GM18502 (cell line): ENCODE results near the gene SRI.
"Not testable (repeated sequence)": the region's sequence is repeated elsewhere in the genome, so short reads cannot be mapped to it uniquely, and the experiment has no call there.

Source experiments
- ATAC-seq: cut with Tn5 transposase; IDR thresholded peaks from one replicate; pipeline ENCODE4 v1.9.1; 2021; ENCODE audit warnings: mild to moderate bottlenecking; ENCODE audit not compliant: unreplicated experiment, poor library complexity

The SRI gene, protein sequence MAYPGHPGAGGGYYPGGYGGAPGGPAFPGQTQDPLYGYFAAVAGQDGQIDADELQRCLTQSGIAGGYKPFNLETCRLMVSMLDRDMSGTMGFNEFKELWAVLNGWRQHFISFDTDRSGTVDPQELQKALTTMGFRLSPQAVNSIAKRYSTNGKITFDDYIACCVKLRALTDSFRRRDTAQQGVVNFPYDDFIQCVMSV

DNA sequence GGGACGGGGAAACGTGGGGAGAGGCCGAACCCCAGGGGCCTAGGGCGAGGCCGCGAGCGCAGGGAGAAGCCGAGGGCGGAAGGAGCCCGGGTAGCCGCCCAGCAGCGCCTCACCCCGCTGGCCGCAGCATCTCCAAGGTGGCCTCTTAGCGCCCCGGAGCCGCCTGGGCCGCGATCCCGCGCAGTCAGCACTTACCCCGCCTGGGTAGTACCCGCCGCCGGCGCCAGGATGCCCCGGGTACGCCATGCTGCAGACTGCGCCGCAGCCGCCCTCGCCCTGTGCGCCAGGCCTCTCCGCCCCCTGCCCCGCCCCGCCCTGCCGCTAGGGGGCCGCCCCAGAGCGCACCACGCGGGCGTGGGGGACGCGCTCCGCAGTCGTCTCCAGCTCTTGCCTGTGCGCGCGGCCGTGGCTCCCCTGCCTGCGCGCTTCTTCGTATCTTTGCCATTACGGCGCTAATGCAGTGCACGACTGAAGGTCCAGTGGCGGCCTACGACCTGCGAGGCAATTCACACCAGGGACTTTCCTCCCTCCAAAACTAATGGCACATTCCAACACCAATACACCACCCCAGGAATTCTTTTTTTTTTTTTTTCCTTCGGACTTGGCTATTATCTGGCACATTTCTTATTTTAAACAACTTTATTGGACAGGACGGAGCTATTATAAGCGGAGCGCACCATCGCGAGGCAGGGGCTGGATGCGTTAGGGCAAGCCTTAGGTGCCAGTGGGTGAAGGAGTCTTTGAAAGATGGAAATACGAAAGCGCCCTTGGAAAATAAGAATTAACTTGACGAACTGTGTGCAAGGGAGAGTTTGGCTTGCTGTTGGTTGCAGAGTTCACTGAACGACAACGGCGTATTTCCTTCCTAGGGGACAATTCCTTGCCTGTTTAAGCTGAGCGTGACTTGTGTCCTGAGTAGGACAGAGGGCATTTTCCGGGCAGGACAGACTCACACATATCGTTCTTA is at the start of gene SRI:
Gene SRI, minus strand, starts transcription at position 258 of the 967 bp plus-strand sequence. Its CDS starts 12 bp downstream, at position 246.
- peak; percentile 74 for ATAC-seq

DNA sequence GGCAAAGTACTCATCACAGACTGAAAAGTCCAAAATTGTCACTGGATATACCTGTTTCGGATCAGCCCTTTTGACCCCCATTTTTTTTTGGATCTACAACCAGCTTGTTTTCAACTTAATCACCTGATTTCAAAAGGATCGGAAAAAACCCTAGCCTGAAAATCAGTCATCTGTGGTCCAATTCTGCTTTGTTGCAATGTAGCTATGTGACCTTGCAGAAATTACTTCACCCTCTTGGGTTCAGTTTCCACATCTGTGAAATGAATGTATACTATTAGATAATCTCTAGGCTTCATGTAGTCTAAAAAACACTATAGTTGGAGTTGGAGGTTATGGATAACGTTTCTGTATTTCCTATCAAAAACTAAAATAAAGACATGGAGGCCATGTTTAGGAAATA is 49.7 kb upstream of the SRI start:
- no peak for ATAC-seq

DNA sequence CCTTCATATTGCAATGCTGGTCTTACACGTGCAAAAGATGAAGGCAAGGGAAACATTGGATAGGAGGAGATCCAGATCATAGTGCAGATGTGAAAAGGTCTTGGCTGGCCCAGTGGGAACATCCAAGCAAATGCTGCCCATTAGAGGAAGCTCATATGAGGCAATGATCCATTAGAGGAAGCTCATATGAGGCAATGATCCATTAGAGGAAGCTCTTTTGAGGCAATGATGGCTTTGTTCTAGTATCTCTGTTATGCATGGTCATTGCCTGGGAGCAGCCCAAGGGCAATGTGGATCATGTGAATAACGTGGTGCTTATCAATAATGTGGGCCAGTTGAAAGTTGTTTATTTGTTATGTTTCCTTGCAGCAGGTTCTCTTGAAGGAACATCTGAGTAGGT is 49.0 kb upstream of the SRI start:
- ATAC-seq, result no peak

DNA sequence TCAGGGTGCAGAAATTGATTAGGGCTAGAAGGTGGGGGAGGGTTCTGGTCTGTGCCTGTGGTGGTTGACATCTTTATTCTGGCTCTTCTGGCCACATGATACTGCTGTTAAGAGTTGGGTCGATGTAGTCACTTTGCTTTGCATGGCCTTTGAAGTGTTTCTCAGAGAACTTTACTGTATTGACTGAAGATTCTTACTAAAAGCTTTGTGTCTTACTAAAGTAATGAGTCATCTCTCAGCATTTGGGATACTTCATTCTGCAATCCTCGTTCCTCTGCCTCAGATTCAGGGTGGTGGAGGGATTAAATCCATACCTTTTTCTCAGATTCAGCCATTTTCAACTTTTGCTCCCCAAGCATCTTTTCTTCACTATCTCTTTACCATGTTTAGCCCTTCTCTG is 48.2 kb upstream of the SRI start:
- no peak for ATAC-seq

DNA sequence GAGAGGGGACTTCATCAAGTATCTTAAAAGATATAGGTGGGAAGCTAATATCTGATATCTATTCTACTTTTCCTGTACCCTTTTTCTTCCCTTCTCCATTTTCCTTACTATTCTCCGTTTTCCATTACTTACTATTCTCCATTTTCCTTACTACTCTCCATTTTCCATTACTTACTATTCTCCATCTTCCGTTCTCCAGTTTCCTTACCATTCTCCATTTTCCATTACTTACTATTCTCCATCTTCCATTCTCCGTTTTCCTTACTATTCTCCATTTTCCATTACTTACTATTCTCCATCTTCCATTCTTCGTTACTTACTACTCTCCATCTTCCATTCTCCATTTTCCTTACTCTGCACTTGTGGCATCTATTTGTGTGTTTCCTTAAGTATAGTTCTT is 47.6 kb upstream of the SRI start:
- ATAC-seq, result no peak

DNA sequence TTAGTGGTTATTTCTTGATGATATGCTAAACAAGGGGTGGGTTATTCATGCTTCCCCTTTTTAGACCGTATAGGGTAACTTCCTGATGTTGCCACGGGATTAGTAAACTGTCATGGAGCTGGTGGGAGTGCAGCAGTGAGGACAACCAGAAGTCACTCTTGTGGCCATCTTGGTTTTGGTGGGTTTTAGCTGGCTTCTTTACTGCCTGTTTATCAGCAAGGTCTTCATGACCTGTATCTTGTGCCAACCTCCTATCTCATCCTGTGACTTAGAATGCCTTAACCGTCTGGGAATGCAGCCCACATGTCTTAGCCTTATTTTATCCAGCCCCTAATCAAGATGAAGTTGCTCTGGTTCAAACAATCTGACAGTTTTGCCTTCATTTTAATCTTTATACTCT is 45.1 kb upstream of the SRI start:
- not testable (repeated sequence) for ATAC-seq

DNA sequence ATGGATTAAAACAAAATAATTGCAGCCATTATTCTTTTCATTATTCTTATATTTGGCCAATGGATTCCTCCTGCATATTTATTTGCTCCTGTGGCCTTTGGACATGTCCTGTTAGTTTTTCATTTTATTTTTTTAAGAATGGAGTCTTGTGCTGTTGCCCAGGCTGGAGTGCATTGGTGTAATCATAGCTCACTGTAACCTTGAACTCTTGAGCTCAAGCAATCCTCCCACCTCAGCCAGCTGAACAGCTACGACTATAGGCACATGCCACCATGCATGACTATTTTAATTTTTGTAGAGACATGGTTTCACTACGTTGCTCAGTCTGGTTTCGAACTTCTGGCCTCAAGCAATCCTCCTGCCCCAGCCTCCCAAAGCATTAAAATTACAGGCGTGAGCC is 42.7 kb upstream of the SRI start:
- ATAC-seq, result no peak

DNA sequence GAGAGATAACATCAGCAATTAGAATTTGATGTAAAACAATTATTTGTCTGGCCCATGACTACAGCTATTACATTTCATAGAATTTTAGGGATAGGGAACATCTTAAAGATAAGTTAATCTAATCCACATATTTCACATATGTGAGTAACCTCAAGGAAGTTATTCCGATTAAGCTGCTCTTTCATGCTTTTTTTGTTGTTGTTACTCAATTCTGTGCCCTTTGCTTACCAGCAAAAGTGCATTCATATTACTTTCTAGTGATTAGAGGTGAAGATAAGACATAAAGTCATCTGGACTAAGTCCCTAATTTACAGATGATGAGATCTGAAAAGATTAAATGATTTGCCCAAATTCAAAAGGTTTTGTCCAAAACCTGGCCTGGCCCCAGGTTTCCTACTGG is 40.9 kb upstream of the SRI start:
- no peak for ATAC-seq

DNA sequence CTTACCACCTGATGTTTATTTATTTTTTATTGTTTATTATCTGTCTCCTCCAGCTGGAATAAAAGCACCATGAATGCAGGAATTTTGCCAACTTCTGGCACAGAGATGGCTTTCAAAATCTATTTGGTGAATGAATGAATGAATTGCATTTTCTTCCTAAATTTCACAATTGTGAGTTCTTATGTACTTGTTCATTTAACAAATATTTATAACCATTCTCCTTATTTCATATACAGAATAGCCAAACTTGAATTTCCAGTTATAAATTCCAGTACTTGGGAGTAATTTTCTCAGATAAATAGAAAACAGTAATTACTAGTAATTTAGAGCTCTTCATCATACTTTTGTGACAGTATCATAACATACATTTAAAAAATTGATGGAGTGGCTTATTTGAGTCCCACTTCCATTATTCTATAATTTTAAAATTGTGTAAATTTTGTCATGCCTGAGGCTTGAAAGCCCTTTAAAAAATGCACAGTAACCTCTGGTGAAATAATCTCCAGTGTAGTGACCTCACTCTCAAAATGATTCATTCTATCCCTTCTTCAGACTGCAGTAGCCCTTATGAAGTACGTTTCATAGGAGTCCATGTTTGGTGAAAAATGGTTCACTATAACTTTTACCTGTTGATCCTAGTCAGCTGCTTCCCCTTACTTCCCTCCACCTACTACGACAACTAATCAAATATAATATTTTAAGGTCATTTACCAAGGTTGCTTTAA is 40.0 kb upstream of the SRI start:
- ATAC-seq, result no peak

DNA sequence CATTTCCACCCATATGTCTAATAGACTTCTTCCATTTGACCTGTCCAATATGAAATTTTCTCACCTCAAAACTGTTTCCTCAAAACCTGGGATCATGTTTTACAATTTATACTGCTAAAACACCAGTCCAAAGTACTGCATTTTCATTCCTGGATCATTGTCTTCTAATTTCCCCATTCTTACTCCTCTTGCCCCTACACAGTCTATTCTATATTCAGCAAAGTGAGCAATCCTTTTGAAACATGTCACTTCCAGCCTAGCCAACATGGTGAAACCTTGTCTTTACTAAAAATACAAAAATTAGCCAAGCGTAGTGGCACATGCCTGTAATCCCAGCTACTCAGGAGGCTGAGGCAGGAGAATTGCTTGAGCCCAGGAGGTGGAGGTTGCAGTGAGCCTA is 38.5 kb upstream of the SRI start:
- ATAC-seq, result not testable (repeated sequence)

DNA sequence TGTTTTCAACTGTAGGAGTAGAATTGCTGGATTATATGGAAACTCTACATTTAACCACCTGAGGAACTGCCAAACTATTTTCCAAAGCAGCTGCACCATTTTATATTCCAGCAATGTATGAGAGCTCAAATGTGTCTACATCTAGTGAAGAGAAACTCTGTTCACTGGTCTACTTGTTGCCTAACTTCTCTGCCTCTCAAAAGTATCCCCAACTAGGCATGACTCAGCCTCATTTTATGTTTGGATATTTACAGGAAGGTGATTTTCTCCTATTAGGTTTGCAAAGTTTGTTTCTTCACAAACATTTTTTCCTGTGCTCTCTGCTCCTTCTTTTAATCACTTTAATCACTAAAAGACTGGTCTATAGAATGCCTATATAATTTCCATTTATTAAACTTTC is 37.1 kb upstream of the SRI start:
- no peak for ATAC-seq

DNA sequence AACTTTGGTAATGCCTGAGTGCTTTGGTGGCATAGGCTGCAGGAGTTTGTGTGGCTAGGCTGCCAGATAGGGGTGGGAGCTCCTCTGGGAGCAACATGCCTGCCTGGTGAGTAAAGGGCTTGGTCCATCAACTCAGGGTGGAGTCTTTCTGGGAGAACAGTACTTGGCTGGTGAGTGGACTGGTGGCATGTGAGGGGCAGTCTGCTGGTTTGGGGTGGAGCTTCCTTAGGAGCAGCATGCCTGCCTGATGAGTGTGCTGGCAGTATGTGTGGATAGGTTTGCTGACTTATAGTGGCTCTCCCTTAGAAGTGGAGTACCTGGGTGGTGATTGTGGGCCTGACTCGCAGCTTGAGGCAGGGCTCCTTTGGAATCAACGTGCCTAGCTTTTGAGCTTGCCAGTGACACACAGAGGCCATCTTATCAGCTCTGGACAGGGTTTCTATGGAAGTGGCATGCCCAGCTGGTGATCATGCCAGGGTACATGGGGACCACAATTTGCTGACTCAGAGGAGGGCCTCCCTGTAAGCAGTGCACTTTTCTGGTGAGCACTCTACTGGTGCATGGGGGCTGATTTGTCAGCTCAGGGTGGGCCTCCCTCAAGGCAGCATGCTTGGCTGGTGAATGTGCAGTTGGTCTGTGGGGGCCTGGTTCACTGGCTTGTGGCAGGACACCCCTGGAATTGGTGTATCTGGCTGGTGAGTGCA is 35.0 kb upstream of the SRI start:
- ATAC-seq, result no peak

DNA sequence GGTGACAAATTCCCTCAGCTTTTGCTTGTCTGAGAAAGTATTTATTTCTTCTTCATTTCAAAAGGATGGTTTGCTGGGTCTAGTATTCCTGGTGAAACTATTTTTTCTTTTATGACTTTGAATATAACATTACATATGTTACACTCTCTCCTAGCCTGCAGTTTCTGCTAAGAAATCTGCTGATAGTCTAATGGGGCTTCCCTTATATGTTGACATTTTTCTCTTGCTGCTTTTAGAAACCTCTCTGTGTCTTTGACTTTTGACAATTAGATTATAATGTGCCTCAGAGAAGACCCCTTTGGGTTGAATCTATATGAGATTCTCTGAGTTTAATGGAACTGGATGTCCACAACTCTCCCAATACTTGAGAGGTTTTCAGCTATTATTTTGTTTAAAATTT is 33.8 kb upstream of the SRI start:
- no peak for ATAC-seq

DNA sequence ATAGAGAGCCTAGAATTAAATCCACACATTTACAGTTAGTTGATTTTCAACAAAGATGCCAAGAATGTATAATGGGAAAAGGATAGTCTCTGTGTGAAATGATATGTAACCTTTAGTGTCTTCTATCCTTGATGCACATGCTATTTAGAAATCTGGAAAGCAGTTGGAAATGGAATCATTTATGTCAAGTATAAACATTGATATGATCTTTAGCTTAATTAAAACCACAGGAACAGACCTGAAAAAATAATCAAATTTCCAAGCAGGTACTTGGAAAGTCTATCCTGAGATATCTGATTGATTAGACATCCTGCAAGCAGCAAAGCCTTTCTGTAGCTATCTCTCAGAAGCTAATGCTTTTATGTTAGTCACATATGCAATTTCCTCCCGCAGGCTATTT is 24.4 kb upstream of the SRI start:
- ATAC-seq, result no peak

DNA sequence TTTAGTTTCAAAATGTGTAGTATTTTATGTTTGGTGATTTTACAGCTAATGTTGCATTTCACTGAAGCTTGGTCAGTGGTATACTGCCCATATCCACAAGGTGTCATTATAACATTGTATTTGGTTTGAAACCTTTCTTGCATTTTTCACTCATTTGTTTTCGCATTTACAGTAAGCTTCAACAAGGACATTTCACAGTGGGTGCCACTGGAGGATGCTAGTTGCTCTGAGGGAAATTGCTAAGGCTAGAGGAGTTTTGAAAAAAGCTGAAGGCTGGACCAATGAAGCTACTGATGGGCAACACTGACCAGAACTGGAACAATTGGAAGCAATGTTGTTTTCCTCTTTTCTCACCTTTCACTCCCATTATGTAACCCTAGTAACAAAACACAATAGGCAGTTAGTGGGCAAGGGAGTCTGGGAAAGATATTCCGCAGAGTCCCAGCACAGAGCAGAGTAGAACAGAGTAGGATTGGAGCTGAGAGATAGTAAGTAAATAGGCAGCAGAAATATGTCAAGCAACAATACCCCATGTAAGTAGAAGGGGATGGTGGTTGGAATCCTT is 23.6 kb upstream of the SRI start:
- peak; percentile 84 for ATAC-seq

DNA sequence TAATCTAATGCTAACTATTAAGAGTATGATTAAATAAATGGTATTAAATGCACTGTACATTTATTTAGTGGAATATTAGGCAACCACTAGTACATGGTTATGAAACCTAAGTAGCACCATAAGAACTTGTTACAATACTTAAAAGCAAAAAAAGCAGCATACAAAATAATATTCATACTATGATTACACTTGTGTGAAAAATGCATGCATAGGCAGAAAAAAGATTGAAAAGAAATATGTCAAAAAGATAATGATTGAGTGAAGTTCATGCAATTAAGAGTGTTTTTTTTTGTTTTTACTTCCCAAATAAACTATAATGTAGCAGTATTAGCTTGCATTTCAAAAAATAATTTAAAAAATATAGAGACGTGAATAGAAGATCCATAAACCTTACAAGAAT is 20.0 kb upstream of the SRI start:
- ATAC-seq, result no peak

DNA sequence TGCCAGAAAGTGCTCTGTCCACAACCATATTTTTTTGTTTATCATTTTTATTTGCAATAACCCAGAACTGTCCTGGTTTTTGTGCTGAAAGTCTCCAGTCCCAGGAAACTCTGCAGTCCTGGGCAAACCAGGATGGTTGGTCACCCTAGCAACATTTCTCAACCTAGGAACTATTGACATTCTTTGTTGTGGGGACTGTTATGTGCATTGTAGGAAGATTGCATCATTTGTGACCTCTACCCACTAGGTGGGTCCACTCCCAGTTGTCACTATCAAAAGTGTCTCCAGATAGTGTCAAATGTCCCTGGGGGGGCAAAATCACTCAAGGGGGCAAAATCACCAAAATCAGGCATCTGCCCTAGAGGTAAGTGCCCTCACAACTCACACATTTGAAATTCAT is 14.0 kb upstream of the SRI start:
- ATAC-seq, result no peak

DNA sequence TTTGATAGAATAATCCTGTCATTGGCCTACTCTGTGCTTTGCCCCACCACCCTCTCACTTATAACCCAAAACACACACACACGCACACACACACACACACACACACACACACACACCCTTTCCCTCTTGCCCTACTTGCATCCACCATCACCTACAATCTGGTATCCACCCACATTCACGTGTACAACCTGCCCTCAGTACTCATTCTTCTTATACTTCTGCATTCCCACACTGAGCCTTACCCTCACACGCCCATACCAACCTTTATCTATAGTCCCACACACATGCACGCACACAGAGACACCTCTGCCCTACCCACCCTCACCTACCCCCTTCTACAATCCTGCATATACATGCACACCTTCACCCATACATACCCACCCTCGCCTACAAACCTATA is 10.8 kb upstream of the SRI start:
- no peak for ATAC-seq

DNA sequence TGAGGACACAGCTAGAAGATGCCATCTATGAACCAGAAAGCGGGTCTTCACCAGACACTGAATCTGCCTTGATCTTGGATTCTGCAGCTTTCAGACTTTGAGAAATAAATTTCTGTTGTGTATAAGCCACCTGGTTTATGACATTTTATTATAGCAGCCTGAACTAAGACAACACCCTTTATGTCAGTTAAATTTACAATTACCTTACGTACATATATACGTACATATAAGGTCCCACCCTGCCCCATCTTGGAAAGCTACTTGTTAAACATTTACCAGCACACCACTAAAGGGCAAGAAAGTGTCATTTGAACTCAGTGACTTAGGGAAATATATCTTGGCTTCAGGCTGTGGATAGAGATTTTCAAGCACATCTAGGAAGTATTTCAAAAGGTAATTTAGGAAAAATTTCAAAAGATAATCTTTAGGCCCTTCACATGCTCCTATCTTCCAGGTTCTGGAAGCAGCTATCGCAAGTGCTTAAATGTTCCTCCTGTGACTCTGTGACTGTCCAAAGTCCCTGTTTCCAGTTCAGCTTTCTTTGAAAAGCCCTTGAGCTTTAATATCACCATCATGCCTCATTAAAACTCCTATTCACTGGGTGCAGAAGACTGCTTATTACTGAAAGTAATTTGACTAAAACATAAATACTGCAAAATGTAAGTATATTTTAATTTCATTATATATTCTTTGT is 9.6 kb upstream of the SRI start:
- ATAC-seq, result no peak
